Peyer's patch (tissue), 4 donors: ENCODE results near the gene RBM18.

Experiments
- CTCF ChIP-seq, 6 experiments: fragments of 450-650 bp in 4 of 6; fragments of 200-600 bp in 2 of 6; sonication (generic) in 1 of 6; IDR thresholded peaks; one replicate each; pipeline ENCODE4 v1.5.1; 2017 to 2019; ENCODE audit warnings: antibody characterized with exemption in 6 of 6, mild to moderate bottlenecking in 3 of 6, moderate library complexity in 1 of 6
- POLR2A ChIP-seq, 2 donors: fragments of 450-650 bp; IDR thresholded peaks; one replicate each; pipeline ENCODE4 v1.5.1; 2017; ENCODE audit warnings: antibody characterized with exemption in 2 of 2, mild to moderate bottlenecking in 2 of 2, moderate library complexity in 2 of 2

- TF ChIP-seq CTCF (IDR thresholded peaks at IDR 0.05) (no peak), POLR2A (IDR thresholded peaks at IDR 0.05) (no peak)
These were observed 60.6 kb downstream of the RBM18 start for GRCh38 chr9:122204055-122204454.
